ENCODE measurements around the gene RANBP1.
"Not testable (repeated sequence)": the region's sequence is repeated elsewhere in the genome, so short reads cannot be mapped to it uniquely, and the experiment has no call there.

Gene RANBP1

DNA sequence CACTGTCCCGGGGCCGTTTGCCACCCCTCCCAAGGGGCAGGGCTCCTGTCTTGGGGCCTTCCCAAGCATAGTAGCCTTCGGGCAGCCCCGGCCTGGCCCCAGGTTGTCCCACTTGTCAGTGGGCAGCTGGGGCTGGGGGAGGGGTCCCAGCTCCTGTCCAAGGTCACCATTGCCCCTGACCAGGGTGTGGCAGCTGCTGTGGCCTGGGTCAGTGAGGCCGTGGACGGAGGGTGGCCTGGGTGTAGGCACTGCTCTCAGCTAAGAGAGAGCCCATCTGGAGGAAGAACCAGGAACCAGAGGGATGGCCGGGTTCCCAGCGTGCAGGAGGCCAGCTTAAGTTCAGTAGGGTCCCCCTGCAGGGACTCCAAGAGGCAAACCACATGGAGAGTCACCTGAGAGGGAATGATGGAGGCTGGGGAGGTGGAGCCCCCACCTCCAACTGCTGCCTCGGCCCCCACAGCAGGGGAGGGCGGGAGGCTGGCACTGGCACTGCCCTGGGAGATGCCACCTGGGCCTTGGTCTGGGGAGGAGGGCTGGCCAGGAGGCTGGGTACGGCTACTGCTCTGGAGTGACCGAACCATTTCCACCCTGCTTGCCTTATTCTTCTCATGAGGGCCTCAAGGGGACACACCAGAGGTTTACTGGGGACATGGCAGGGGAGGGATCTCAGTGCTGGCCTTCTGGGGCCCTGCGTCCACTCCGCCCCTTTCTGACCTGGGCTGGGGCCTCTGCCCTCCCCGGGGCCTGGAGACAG lies 41.7 kb downstream of the RANBP1 start:
- no peak for TF ChIP-seq CTCF (conservative IDR thresholded peaks at IDR 0.05; ENCODE audit: low read length)
- DNase-seq (ENCODE audit: low read depth): no peak
- H3K4me3 ChIP-seq (ENCODE audit: low read length): no peak overlapping the region

DNA sequence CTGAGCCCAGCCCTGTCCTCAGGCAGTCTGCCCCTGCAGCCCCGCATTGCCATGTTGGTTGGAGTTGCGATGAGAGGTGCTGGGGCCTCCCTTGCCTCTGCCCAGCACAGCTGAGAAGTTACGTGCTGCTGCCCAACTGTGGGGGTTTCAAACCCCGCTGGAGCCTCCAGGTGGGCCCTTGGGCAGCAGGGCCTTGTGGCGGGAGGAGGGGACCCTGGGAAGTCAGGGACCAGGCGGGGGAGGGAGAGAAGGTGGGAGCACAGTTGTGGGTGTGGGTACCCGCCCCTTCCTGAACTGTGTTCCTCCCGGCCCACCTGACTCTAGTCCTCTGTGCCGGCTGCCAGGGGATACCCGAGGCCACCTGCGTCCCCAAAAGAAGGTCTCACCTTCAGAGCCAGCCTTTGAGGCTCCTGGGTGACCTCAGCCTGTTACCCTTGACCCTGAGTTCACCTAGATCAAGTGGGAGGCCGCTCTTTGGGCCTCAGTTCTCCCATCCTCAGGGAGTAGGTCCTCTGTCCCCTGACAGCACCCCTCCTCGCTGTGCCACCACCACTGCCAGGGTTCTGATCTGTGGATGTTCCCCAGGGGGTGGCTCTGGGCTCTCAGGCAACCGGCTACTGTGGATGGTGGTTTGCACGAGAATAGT lies 42.6 kb downstream of the RANBP1 start:
- no peak for TF ChIP-seq CTCF (conservative IDR thresholded peaks at IDR 0.05; ENCODE audit: low read length)
- no peak overlapping the region for H3K4me3 ChIP-seq (ENCODE audit: low read length)

GRCh38 chr22:20159076-20159475 lies 43.2 kb downstream of the RANBP1 start:
- DNase-seq (ENCODE audit: low read depth): no peak
- no peak overlapping the region for H3K4me3 ChIP-seq (ENCODE audit: low read length)
- no peak for TF ChIP-seq CTCF (conservative IDR thresholded peaks at IDR 0.05; ENCODE audit: low read length)

More for the DNA sequence above, 42.6 kb downstream of the RANBP1 start:
- DNase-seq (ENCODE audit: low read depth): no peak

- not testable (repeated sequence) for DNase-seq (ENCODE audit: low read depth); H3K4me3 ChIP-seq (ENCODE audit: low read length)
These were observed 43.6 kb downstream of the RANBP1 start for GRCh38 chr22:20159531-20159930.

GRCh38 chr22:20160041-20160440 lies 44.1 kb downstream of the RANBP1 start:
- no peak overlapping the region for H3K4me3 ChIP-seq (ENCODE audit: low read length)
- TF ChIP-seq CTCF (conservative IDR thresholded peaks at IDR 0.05; ENCODE audit: low read length): no peak

GRCh38 chr22:20164863-20165262 lies 49.0 kb downstream of the RANBP1 start:
- TF ChIP-seq CTCF (conservative IDR thresholded peaks at IDR 0.05; ENCODE audit: low read length): no peak
- no peak for DNase-seq (ENCODE audit: low read depth)
- no peak overlapping the region for H3K4me3 ChIP-seq (ENCODE audit: low read length)

More at GRCh38 chr22:20160041-20160440, 44.1 kb downstream of the RANBP1 start:
- no peak for DNase-seq (ENCODE audit: low read depth)

GRCh38 chr22:20165421-20165820 lies 49.5 kb downstream of the RANBP1 start:
- no peak overlapping the region for H3K4me3 ChIP-seq (ENCODE audit: low read length)
- TF ChIP-seq CTCF (conservative IDR thresholded peaks at IDR 0.05; ENCODE audit: low read length): no peak

More at GRCh38 chr22:20165421-20165820, 49.5 kb downstream of the RANBP1 start:
- no peak for DNase-seq (ENCODE audit: low read depth)
